ENCODE results near the gene LST1.
A peak's percentile ranks its signal among the peaks of the same experiment; 100 is the strongest.

- TF ChIP-seq CTCF (conservative IDR thresholded peaks at IDR 0.05; ENCODE audit: low read depth, low read length) (peak; percentile 97), EZH2 (IDR thresholded peaks at IDR 0.05; ENCODE audit: low read length, unreplicated experiment) (no peak), EZH2phosphoT487 (IDR thresholded peaks at IDR 0.05; ENCODE audit: borderline replicate concordance, low read length) (no peak)
These were observed 39.6 kb upstream of the LST1 start, which contains the start of gene ATP6V1G2 for GRCh38 chr6:31546339-31546957.

Measured in PC-3 (cell line).